Left colon (tissue), 2 donors: ENCODE measurements around the gene TMA7. TPM values are rescaled to one million over a fixed set of nuclear protein-coding genes. Genes with fewer than 3 reads are reported as not detected.
A peak's percentile ranks its signal among the peaks of the same experiment; 100 is the strongest.
"Not testable (repeated sequence)": the region's sequence is repeated elsewhere in the genome, so short reads cannot be mapped to it uniquely, and the experiment has no call there.

Experiments
- ATAC-seq: fragments of 200-7000 bp; cut with Tn5 transposase; one replicate; pipeline ENCODE4 v1.9.1; 2020; ENCODE audit warnings: mild to moderate bottlenecking, moderate library complexity
- DNase-seq, 2 donors: peaks; one replicate each; pipeline ENCODE4 v3.0.0-alpha.2; 2020
- intact Hi-C, 2 donors: fragments of 100-400 bp; cut with DNase I in 1 of 2; cut with micrococcal nuclease in 1 of 2; formaldehyde crosslinking; loops; one replicate each; pipeline versions ENCODE4 v1.11.2 to v1.14.0; 2022; cut with DNase I, micrococcal nuclease
- long read RNA-seq: library from polyadenylated mRNA; unstranded; transcript quantifications from one replicate; pipeline ENCODE4 v2.0.0, GENCODE V29; 2021
- total RNA-seq, 2 donors: library from RNA; stranded (reverse); fragmentation: NEBNext Ultra II Directional; extraction: Animal tissue kit (Norgen Biotek cat#: 25700); gene quantifications; one replicate each; pipeline ENCODE4 v1.2.1, GENCODE V29; 2021
- donor health status: DM: no; HTN: no; CAD: no.
- donor health status: DM: yes; HTN: yes; CAD: no.

TMA7 gene
- 100 to 1,000 TPM; 165 to 192 TPM for total RNA-seq
- long read RNA-seq, transcript TMA7-201 (4 exons, 561 nt): major isoform, 177 of 202 reads
- long read RNA-seq, transcript TMA7-202 (3 exons, 619 nt): minor isoform, 10 of 202 reads
- long read RNA-seq, partial matches to known transcripts: 2 of 202 reads
- long read RNA-seq, other reads (novel, unspliced or antisense): 12 of 202 reads

GRCh38 chr3:48439820-48440589 is at the start of gene TMA7, which contains the start of gene CCDC51:
Gene TMA7 (plus strand): TSS chr3:48440257. CDS start chr3:48440297, 40 bp downstream.
Gene CCDC51 (minus strand): TSS chr3:48440119. CDS start chr3:48435128, 4,991 bp downstream.
- intact Hi-C loops: loop anchor here in 1 of 2 donors (5.0 kb wide), 1 partner anchor 38 kb away; no protein-coding TSS in a partner anchor
- DNase-seq (peak; percentile 99), ATAC-seq (peak; percentile 93)

- intact Hi-C loops: loop anchor here in 1 of 2 donors (10.0 kb wide), 1 partner anchor 120 kb away; no protein-coding TSS in a partner anchor
- ATAC-seq (no peak), DNase-seq (no peak)
Measured at GRCh38 chr3:48394391-48394790, 45.7 kb upstream of the TMA7 start.

- ATAC-seq: no peak
- no peak for DNase-seq
- intact Hi-C loops: loop anchor here in 1 of 2 donors (10.0 kb wide), 1 partner anchor 121 kb away; no protein-coding TSS in a partner anchor
Measured at GRCh38 chr3:48395714-48396113, 44.3 kb upstream of the TMA7 start.

- DNase-seq: no peak
- intact Hi-C loops: loop anchor here in 1 of 2 donors (10.0 kb wide), 1 partner anchor 123 kb away; no protein-coding TSS in a partner anchor
- peak; percentile 5 for ATAC-seq
Measured at GRCh38 chr3:48397767-48398681, 42.0 kb upstream of the TMA7 start.

- ATAC-seq: peak; percentile 4
- intact Hi-C loops: loop anchor here in 1 of 2 donors (10.0 kb wide), 1 partner anchor 124 kb away; no protein-coding TSS in a partner anchor
Measured at GRCh38 chr3:48398701-48399386, 41.2 kb upstream of the TMA7 start.

DNA sequence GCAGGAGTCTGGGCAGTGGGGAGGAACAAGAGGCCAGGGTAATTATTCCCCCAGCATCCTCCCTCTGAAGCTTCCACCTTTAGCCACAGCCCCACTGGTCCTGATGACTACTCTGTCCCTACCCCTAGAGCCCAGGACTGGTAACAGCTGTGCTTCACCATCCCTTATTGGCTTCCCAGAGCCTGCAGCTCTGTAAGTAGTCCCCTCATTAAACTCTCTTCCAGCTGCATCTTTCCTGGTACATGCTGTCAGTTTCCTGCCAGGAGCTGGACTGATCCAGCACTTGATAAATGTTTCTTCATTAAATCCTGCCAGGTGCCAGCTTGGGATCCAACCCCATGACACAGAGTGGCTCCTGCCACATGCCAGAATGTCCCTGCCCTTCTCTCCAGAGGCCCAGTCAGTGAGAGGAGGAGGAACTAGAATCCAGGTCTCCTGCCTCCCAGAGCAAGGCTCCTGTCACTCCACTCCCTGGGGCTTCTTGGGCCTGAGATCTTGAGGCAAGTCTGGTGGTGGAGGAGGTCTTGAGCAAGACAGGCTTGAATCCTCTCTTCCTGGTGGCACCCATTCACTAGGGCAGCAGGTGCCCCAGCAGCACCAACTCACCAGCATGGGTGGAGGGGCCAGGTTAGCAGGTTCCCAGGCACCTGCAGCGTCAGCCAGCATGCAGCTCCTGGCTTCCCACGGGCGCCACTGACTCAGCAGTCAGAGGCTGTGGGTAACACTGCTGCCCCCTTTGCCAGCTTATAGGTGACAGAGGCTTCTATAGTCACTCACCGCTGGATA is 40.5 kb upstream of the TMA7 start:
- no peak for DNase-seq

More at GRCh38 chr3:48398701-48399386, 41.2 kb upstream of the TMA7 start:
- DNase-seq: no peak

DNA sequence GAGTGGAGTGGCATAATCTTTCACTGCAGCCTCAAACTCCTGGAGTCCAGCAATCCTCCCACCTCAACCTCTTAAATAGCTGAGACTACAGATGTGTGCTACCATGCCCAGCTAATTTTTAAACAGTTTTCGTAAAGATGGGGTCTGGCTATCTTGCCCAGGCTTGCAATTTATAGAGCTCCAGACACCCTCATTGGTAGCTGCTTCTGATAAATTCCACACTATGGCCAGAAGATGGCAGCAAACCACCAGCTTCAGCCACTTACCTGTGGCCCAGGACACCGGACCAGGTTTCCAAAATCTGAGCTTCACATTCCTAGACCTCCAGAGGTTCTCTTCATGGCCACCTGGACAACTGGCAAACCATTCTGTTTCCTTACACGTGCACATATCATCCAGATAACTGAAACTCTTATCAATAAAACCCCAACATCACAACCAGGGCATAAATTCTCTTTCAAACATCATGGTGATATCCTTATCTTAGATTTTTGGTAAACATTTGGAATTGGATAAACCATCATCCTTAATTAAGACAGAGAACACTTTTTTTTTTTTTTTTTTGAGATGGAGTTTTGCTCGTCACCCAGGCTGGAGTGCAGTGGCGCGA is 39.1 kb upstream of the TMA7 start:
- ATAC-seq (peak; percentile 73), DNase-seq (peak in 1 of 2 donors; percentile 52)
- intact Hi-C loops: loop anchor here in 1 of 2 donors (5.0 kb wide), 2 partner anchors 36 to 146 kb away; no protein-coding TSS in a partner anchor

More for the DNA sequence above, 40.5 kb upstream of the TMA7 start:
- ATAC-seq: peak; percentile 14
- intact Hi-C loops: loop anchor here in 1 of 2 donors (5.0 to 10.0 kb wide), 3 partner anchors 38 to 148 kb away; no protein-coding TSS in a partner anchor

DNA sequence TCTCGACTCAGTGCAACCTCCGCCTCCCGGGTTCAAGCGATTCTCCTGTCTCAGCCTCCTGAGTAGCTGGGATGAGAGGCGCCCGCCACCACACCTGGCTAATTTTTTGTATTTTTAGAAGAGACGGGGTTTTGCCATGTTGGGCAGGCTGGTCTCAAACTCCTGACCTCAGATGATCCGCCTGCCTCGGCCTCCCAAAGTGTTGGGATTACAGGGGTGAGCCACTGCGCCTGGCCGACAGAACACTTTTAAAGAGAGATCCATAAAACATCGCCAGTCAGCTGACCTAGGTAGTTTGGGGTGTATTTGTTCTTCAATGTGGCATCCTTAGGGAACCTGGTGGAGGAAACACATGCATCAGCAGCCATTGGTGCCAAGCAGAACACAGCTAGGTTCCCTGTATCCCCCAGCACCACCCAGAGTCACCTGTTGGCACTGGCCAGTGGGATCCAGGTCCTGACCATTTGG is 38.6 kb upstream of the TMA7 start:
- DNase-seq, ATAC-seq: not testable (repeated sequence)
- intact Hi-C loops: loop anchor here in 1 of 2 donors (5.0 kb wide), 2 partner anchors 36 to 146 kb away; no protein-coding TSS in a partner anchor

DNA sequence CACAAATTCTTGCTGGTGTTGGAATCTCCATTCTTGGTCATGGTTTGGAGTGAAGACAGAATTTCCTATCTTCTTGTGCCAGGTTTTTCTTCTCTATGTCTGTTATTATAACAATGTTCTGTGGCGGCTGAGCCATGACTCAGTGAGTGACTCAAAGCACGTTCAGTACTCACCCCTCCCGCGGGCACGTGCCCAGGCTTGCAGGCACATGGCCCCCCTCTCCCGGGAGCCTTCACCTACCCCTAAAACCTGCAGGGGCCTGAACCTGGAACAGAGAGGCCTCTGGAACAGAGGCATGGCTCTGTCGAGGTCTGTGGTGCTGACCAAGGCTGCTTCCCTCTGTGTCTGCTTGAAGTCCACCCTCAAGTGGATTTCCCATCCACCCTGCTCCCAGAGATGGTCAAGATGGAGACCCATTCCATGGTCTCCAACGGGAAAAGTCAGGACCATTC is 37.8 kb upstream of the TMA7 start:
- intact Hi-C loops: loop anchor here in 1 of 2 donors (5.0 kb wide), 2 partner anchors 35 to 145 kb away; no protein-coding TSS in a partner anchor
- ATAC-seq (no peak), DNase-seq (peak; percentile 63 to 87)

DNA sequence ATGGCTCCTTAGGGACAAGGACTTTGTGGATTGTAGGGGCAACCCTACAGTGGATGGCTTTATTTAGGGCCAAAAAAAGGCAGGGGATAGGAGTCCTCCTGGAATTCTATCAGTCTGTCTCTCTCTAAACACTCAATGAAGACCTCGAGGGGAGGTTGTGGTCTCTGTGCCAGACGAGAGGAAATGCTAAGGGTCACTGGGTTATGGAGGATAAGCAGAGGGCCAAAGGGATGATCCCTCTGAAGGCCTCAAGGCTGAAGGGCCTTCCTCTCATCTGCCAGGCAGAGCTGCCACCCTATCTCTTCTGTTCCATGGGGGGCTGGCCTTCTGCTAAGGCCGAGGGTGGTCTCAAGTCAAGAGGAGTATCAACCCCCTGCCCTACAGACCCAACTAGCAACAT is 37.1 kb upstream of the TMA7 start:
- intact Hi-C loops: loop anchor here in 1 of 2 donors (5.0 kb wide), 2 partner anchors 34 to 144 kb away; no protein-coding TSS in a partner anchor
- no peak for ATAC-seq

DNA sequence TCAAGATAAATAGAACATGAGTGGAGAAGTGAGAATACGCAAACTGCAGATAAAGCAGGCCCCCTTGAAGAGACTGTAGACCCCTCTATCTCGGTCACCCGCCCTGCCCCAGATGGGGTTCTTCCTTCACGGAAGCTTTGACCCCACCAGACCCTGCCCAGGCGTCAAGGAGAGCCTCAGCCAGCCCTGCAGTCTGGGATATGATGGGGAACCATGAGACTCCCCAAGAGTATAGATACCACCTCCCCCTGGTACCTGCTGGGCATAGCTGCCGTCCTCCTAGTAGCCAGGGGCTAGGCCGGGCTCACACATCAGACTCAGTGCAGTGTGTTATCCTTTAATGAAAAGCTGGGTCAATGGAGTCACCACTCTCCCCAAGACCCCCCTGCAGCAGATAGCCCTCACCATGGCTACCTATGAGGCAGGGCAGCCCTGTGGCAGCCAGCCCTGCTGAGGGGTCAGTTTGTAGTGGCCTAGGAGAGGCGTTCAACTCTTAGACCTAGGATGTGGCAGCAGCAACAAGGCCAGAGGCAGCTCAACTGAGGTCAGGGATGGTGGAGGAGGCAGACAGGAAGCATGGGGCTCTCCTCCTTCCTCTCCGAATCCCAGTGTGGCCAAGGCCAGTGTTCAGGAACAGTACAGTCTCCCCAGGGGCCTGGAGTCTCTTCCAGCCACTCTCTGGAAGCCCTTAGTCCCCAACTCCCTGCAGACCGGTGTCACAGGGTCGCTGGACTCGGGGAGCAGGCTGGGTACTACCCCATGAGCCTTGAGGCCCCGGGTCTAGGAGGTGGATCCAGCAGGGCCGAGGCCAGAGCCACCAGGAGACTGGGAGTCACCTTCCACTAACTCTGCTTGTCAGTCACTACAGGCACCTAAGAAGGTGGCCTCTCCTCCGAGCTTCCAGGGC is 36.3 kb upstream of the TMA7 start:
- no peak for ATAC-seq
- DNase-seq: no peak
- intact Hi-C loops: loop anchor here in 1 of 2 donors (5.0 kb wide), 2 partner anchors 34 to 144 kb away; no protein-coding TSS in a partner anchor

More for the DNA sequence above, 37.1 kb upstream of the TMA7 start:
- no peak for DNase-seq

DNA sequence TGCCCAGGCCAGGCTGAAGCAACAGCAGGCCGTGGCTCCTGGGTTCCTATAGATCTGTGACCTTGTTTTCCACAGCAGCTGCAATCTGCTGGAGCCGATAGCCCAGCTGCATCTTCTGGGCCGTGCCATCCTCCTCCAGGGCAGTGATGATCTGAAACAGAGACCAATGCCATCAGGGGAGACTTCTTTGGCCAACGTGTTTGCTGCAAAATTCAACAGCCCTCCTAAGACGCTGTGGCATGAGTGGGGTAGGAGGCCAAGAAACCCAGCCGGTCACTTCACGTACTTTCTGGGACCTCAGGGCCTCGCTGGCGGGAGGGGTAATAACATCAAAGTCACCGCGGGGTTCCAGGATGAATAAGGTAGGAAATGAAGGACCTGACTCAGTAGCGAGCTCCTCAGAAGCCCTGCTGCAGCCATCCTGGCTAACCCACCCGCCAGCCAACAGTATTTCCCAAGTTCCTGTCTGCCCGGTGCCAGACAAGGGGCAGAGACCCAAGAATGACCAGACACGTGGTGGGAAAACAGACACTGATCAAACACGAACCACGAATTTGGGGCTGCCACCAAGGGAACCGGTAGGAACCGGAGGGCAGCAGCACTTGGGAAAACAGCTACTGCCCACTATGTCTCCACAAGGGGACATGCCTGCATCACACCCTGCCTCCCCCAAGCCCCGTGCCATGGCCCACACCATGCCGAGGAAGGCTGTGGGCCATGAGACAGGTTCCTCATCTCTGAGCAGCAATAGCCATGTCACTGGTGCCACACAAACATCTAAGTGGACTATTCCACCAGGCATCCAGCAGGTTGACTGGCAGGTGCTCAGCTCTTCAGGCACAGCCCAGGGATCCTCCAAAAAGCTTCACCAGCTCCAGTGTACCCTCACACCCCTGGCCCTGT is 35.4 kb upstream of the TMA7 start:
- intact Hi-C loops: loop anchor here in 1 of 2 donors (5.0 kb wide), 2 partner anchors 33 to 143 kb away; no protein-coding TSS in a partner anchor
- DNase-seq (no peak), ATAC-seq (no peak)

DNA sequence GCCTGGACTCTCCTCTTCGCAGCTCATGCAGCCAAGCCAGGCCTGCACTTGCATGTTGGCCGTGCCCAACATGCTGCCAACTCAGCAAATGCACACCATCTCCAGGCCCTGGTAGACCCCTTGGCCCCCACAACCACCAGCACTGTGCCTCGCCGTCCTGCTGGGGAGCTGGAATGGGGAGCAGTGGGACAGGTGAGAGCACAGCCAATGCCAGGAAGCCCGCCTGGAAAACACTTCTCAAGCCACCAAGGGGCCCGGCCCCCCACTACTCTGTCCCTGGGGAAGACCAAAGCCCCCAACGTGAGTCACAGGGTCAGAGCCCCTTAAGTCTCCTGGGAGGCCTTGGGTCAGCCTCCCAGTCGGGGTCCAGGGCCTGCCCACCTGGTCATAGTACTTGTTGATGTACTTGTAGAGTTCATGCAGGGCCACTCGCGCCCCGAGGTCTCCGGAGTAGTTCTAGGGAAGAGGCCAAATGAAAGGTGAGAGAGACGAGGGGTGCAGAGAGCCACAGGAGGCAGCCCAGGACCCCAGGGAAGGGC is 34.6 kb upstream of the TMA7 start:
- ATAC-seq: no peak
- intact Hi-C loops: no loop called here
- peak in 1 of 2 donors; percentile 23 for DNase-seq

- intact Hi-C loops: no loop called here
- DNase-seq (no peak), ATAC-seq (no peak)
Measured at GRCh38 chr3:48405971-48406370, 34.1 kb upstream of the TMA7 start.
